ENCODE results near the gene RABGGTA. TPM values are rescaled to one million over a fixed set of nuclear protein-coding genes. Genes with fewer than 3 reads are reported as not detected.
"Not testable (repeated sequence)": the region's sequence is repeated elsewhere in the genome, so short reads cannot be mapped to it uniquely, and the experiment has no call there.

RABGGTA gene
- total RNA-seq, 6 experiments from 2014 or later = 25.4 to 31.4 (median 27.3) TPM

DNA sequence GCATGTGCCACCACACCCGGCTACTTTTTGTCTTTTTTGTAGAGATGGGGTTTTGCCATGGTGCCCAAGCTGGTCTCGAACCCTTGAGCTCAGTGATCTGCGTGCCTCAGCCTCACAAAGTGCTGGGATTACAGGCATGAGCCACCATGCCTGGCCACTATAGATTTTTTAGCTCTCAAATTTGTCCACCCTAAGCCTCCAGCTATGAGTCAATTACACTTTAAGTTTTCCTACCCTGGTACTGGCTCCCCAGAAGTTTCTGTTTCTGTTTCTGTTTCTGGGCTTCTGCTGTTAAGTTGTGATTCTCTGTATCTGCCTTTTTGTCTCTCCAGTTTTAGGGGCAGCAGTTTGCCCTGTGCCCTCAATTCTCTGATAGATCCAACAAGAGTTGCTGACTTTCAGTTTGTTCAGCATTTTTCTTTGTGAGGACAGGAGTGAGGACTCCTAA lies 24.6 kb downstream of the RABGGTA start:
- DNase-seq = no peak
- Mint-ChIP-seq H3K36me3 (ENCODE audit: low read depth) (no peaks in the 10 kb centered on the region), H3K9me3 (no peaks in the 10 kb centered on the region), H3K4me1 (ENCODE audit: low read depth) (peaks cover 30% of the 10 kb centered on the region), H3K27ac (peak overlapping the region; percentile 27; the same call in 1 of the 2 replicates), H3K27me3 (ENCODE audit: insufficient read depth) (peaks cover 6% of the 10 kb centered on the region), H3K4me3 (peak overlapping the region; percentile 29)
- TF ChIP-seq, protein P1, sequence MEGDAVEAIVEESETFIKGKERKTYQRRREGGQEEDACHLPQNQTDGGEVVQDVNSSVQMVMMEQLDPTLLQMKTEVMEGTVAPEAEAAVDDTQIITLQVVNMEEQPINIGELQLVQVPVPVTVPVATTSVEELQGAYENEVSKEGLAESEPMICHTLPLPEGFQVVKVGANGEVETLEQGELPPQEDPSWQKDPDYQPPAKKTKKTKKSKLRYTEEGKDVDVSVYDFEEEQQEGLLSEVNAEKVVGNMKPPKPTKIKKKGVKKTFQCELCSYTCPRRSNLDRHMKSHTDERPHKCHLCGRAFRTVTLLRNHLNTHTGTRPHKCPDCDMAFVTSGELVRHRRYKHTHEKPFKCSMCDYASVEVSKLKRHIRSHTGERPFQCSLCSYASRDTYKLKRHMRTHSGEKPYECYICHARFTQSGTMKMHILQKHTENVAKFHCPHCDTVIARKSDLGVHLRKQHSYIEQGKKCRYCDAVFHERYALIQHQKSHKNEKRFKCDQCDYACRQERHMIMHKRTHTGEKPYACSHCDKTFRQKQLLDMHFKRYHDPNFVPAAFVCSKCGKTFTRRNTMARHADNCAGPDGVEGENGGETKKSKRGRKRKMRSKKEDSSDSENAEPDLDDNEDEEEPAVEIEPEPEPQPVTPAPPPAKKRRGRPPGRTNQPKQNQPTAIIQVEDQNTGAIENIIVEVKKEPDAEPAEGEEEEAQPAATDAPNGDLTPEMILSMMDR (IDR thresholded peaks at IDR 0.05) = no peak

DNA sequence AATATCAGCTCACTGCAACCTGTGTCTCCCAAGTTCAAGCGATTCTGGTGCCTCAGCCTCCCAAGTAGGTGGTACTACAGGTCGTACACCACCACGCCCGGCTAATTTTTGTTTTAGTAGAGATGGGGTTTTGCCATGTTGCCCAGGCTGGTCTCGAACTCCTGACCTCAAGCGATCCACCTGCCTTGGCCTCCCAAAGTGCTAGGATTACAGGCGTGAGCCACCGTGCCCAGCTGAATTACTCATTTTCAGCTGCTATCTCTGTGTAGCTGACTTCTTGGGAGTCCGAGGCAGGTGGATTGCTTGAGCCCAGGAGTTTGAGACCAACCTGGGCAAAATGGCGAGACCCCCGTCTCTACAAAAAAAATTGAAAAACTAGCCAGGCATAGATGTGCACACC lies 26.0 kb downstream of the RABGGTA start:
- DNase-seq; H3K9me3 Mint-ChIP-seq; H3K4me3 Mint-ChIP-seq; H3K27ac Mint-ChIP-seq; H3K36me3 Mint-ChIP-seq (ENCODE audit: low read depth); H3K27me3 Mint-ChIP-seq (ENCODE audit: insufficient read depth): not testable (repeated sequence)
- peaks cover 38% of the 10 kb centered on the region for H3K4me1 Mint-ChIP-seq (ENCODE audit: low read depth)

DNA sequence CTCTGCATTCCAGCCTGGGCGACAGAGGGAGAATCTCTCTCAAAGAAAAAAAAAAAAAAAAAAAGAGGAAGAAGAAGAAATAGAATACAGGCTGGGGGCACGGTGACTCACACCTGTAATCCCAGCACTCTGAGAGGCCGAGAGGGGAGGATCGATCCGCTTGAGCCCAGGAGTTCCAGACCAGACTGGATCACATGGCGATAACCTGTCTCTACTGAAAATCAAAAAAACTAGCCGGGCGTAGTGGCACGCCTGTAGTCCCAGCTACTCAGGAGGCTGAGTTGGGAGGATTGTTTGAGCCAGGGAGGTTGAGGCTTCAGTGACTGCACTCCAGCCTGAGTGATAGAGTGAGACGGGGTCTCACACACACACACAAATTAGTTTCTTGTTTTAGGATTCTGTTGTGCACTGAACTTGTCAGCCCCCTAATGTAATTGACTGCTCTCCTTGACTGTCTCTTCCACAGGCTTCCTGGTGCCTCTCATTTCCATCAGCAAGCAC lies 28.0 kb downstream of the RABGGTA start:
- H3K4me3 Mint-ChIP-seq = peak overlapping the region; percentile 95
- peaks cover 58% of the 10 kb centered on the region for H3K4me1 Mint-ChIP-seq (ENCODE audit: low read depth)
- peaks cover 3% of the 10 kb centered on the region for H3K27me3 Mint-ChIP-seq (ENCODE audit: insufficient read depth)
- TF ChIP-seq, protein P1 (IDR thresholded peaks at IDR 0.05) = no peak
- H3K9me3 Mint-ChIP-seq = no peaks in the 10 kb centered on the region
- peak overlapping the region; percentile 100 for H3K27ac Mint-ChIP-seq
- H3K36me3 Mint-ChIP-seq (ENCODE audit: low read depth) = peaks cover 25% of the 10 kb centered on the region
- no peak for DNase-seq

DNA sequence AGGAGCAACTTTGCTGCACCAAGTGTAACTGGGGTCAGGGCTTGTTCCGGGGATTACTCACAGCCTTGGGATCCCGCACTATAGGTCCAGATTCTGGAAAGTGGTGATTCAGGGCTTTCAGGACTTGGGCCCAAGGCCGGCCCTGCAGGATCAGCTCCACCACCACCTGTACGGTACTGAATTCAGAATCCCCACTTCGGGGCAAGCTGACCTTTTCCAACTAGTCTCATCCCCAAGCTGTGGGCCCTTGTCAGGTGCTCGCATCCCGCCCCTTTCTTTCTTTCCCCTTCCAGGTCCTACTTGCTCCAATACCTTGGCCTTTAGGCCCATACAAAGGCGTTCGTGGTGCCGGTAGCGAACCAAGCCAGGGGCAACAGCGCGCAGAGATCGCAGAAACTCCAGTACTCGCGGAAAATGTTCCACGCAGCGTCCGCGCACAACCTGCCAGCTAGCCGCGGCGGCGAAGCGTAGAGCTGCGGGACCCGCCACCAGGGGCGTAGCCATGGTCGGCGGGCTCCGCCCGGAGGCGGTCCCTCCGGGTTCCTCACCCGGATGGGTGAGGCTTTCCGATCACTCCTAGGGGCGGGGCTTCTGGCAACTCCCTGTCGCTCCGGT lies 29.5 kb downstream of the RABGGTA start:
- peak overlapping the region; percentile 100 for H3K27ac Mint-ChIP-seq
- H3K9me3 Mint-ChIP-seq = no peaks in the 10 kb centered on the region
- peaks cover 39% of the 10 kb centered on the region for H3K36me3 Mint-ChIP-seq (ENCODE audit: low read depth)
- TF ChIP-seq, protein P1 (IDR thresholded peaks at IDR 0.05) = peak; percentile 80
- peaks cover 3% of the 10 kb centered on the region for H3K27me3 Mint-ChIP-seq (ENCODE audit: insufficient read depth)
- peaks cover 70% of the 10 kb centered on the region for H3K4me1 Mint-ChIP-seq (ENCODE audit: low read depth)
- H3K4me3 Mint-ChIP-seq = peak overlapping the region; percentile 95
- DNase-seq = peak; percentile 87

GRCh38 chr14:24240110-24240918 lies 31.1 kb downstream of the RABGGTA start:
- DNase-seq = no peak
- Mint-ChIP-seq H3K9me3 (no peaks in the 10 kb centered on the region), H3K27ac (peak overlapping the region; percentile 72), H3K4me3 (peak overlapping the region; percentile 95), H3K4me1 (ENCODE audit: low read depth) (peaks cover 81% of the 10 kb centered on the region), H3K27me3 (ENCODE audit: insufficient read depth) (peaks cover 3% of the 10 kb centered on the region), H3K36me3 (ENCODE audit: low read depth) (peaks cover 55% of the 10 kb centered on the region)
- TF ChIP-seq, protein P1 (IDR thresholded peaks at IDR 0.05) = peak; percentile 29; the same call in 1 of the 2 replicates
